Hepatocyte (in vitro differentiated cells): Measurements from ENCODE around the gene MTPN. TPM values are rescaled to one million over a fixed set of nuclear protein-coding genes. Genes with fewer than 3 reads are reported as not detected.

Experiments used
- DNase-seq: peaks from one replicate; pipeline ENCODE4 v3.0.0-alpha.2; 2016; ENCODE audit warnings: low spot score
- H2AFZ ChIP-seq: fragments of 200-600 bp; sonication (generic); 2 replicates; pipeline ENCODE4 v1.6.0; 2016; ENCODE audit warnings: antibody characterized with exemption, mild to moderate bottlenecking
- H3K27ac ChIP-seq: fragments of 200-600 bp; sonication (generic); 2 replicates; pipeline ENCODE4 v1.5.1; 2016; ENCODE audit warnings: mild to moderate bottlenecking
- H3K27me3 ChIP-seq: fragments of 200-600 bp; sonication (generic); 2 replicates; pipeline ENCODE4 v1.6.1; 2016
- H3K36me3 ChIP-seq: fragments of 200-600 bp; sonication (generic); replicated peaks from 2 replicates; pipeline ENCODE4 v1.5.1; 2016; ENCODE audit warnings: low read depth; ENCODE audit not compliant: insufficient read depth
- H3K4me1 ChIP-seq: fragments of 200-600 bp; sonication (generic); 2 replicates; pipeline ENCODE4 v1.5.1; 2016; ENCODE audit warnings: mild to moderate bottlenecking, moderate library complexity; ENCODE audit not compliant: insufficient read depth
- H3K4me2 ChIP-seq: fragments of 200-600 bp; sonication (generic); 2 replicates; pipeline ENCODE4 v1.6.0; 2016
- H3K4me3 ChIP-seq: fragments of 200-600 bp; sonication (generic); 2 replicates; pipeline ENCODE4 v1.5.1; 2016; ENCODE audit warnings: mild to moderate bottlenecking
- H3K79me2 ChIP-seq: fragments of 200-600 bp; sonication (generic); 2 replicates; pipeline ENCODE4 v1.6.0; 2017; ENCODE audit warnings: mild to moderate bottlenecking
- H3K9me2 ChIP-seq: fragments of 200-600 bp; sonication (generic); replicated peaks from 2 replicates; pipeline ENCODE4 v1.6.0; 2017; ENCODE audit warnings: mild to moderate bottlenecking; ENCODE audit not compliant: insufficient read depth
- H3K9me3 ChIP-seq: fragments of 200-600 bp; sonication (generic); 2 replicates; pipeline ENCODE4 v1.5.1; 2016; ENCODE audit warnings: low read depth, mild to moderate bottlenecking
- H4K20me1 ChIP-seq: fragments of 200-600 bp; sonication (generic); 2 replicates; pipeline ENCODE4 v1.6.0; 2016; ENCODE audit warnings: mild to moderate bottlenecking; ENCODE audit not compliant: insufficient read depth, poor library complexity, severe bottlenecking
- CTCF ChIP-seq: fragments of 200-600 bp; sonication (generic); IDR thresholded peaks from 2 replicates; pipeline ENCODE4 v1.5.1; 2016; ENCODE audit warnings: antibody characterized with exemption, mild to moderate bottlenecking; ENCODE audit not compliant: poor library complexity
- EZH2 ChIP-seq: fragments of 200-600 bp; sonication (generic); IDR thresholded peaks from 2 replicates; pipeline ENCODE4 v1.6.1; 2016; ENCODE audit warnings: antibody characterized with exemption, mild to moderate bottlenecking, borderline replicate concordance
- EZH2phosphoT487 ChIP-seq: fragments of 200-600 bp; sonication (generic); IDR thresholded peaks from one replicate; pipeline ENCODE4 v1.6.1; 2018; ENCODE audit warnings: antibody characterized with exemption, mild to moderate bottlenecking, low read depth, moderate library complexity; ENCODE audit not compliant: unreplicated experiment, severe bottlenecking
- WGBS: methylation state at CpG from one replicate; pipeline ENCODE4 v1.1.6; 2016; ENCODE audit warnings: low lambda C conversion rate; ENCODE audit errors: missing lambda C conversion rate; 5-methylcytosine and 5-hydroxymethylcytosine counted together
- polyA plus RNA-seq: library from polyadenylated mRNA; unstranded; fragments of >200 nt; fragmentation: Nextera tagmentation; extraction: Ambion mirVana; gene quantifications from 2 replicates; pipeline ENCODE4 v1.2.1, GENCODE V29; 2016
- total RNA-seq: library from RNA; depleted of rRNA; stranded (reverse); fragments of >200 nt; gene quantifications from 2 replicates; pipeline ENCODE4 v1.2.3, GENCODE V29; 2014

MTPN gene
- total and polyA plus RNA-seq, 2 experiments from 2014 or later = 32.8 to 131 TPM

DNA sequence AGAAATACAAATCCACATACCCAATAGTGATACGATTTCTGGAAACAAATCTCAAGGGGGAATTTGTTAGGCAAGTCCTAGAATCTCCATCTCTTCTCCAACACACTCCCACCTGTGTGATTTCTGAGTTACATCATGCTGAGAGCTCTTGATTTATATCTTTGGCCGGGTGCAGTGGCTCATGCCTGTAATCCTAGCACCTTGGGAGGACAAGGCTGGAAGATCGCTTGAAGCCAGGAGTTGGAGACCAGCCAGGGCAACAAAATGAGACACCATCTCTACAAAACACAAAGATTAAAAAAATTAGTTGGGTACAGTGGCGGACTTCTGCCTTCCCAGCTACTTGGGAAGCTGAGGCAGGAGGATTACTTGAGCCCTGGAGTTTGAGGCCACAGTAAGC, 1.5 kb upstream of the MTPN start:
- Histone ChIP-seq H3K36me3 (no peaks in the 10 kb centered on the region), H3K4me3 (no peak overlapping the region), H3K79me2 (peaks cover 33% of the 10 kb centered on the region), H3K4me1 (peaks cover 12% of the 10 kb centered on the region), H3K4me2 (no peak overlapping the region), H2AFZ (no peak overlapping the region), H4K20me1 (peaks cover 25% of the 10 kb centered on the region), H3K27ac (no peak overlapping the region), H3K27me3 (no peaks in the 10 kb centered on the region), H3K9me3 (no peaks in the 10 kb centered on the region), H3K9me2 (no peaks in the 10 kb centered on the region)
- DNase-seq = no peak
- 95% methylated on average over 4 of the region's 4 CpGs for WGBS
- TF ChIP-seq CTCF (no peak), EZH2 (no peak), EZH2phosphoT487 (no peak)

GRCh38 chr7:135977742-135978066, 545 bp upstream of the MTPN start:
- 52% methylated on average over 6 of the region's 6 CpGs for WGBS
- Histone ChIP-seq H4K20me1 (peaks cover 32% of the 10 kb centered on the region), H3K4me2 (peak overlapping the region; percentile 66), H3K27ac (peak overlapping the region; percentile 4), H3K9me2 (no peaks in the 10 kb centered on the region), H3K79me2 (peaks cover 42% of the 10 kb centered on the region), H3K36me3 (no peaks in the 10 kb centered on the region), H3K9me3 (no peaks in the 10 kb centered on the region), H3K27me3 (no peaks in the 10 kb centered on the region), H2AFZ (peak overlapping the region; percentile 76), H3K4me1 (peaks cover 12% of the 10 kb centered on the region), H3K4me3 (peak overlapping the region; percentile 9)
- no peak for DNase-seq
- no peak for TF ChIP-seq CTCF
- no peak for TF ChIP-seq EZH2
- no peak for TF ChIP-seq EZH2phosphoT487

- peak overlapping the region; percentile 64 for H2AFZ ChIP-seq
- WGBS = 12% methylated on average over 10 of the region's 13 CpGs
- DNase-seq = peak; percentile 31
Measured at GRCh38 chr7:135976312-135977006, 700 bp downstream of the MTPN start.

More at GRCh38 chr7:135976312-135977006, 700 bp downstream of the MTPN start:
- Histone ChIP-seq H3K36me3 (no peaks in the 10 kb centered on the region), H4K20me1 (peaks cover 39% of the 10 kb centered on the region), H3K27me3 (no peaks in the 10 kb centered on the region), H3K79me2 (peaks cover 55% of the 10 kb centered on the region), H3K4me2 (peak overlapping the region; percentile 89), H3K9me2 (no peaks in the 10 kb centered on the region), H3K9me3 (no peaks in the 10 kb centered on the region), H3K4me3 (peak overlapping the region; percentile 67), H3K27ac (peak overlapping the region; percentile 83), H3K4me1 (peaks cover 12% of the 10 kb centered on the region)
- TF ChIP-seq CTCF (no peak), EZH2phosphoT487 (no peak), EZH2 (no peak)
